OCI-LY1 (cell line): Measurements from ENCODE around the gene PNRC2.

ENCODE experiments used
- H2AFZ ChIP-seq: fragments of 200-600 bp; sonication (generic), shearing (Covaris generic); 2 replicates; pipeline ENCODE4 v1.6.0; 2014; ENCODE audit warnings: antibody characterized with exemption, mild to moderate bottlenecking, low read length
- H3F3A ChIP-seq: fragments of 200-600 bp; sonication (generic), shearing (Covaris generic); 2 replicates; pipeline ENCODE4 v1.6.0; 2014; ENCODE audit warnings: mild to moderate bottlenecking, antibody characterized with exemption, low read length, moderate library complexity; ENCODE audit not compliant: insufficient read depth
- H3K27ac ChIP-seq: fragments of 200-600 bp; sonication (generic); 2 replicates; pipeline ENCODE4 v1.5.1; 2014; ENCODE audit warnings: low read length, mixed run types, mild to moderate bottlenecking, low read depth; ENCODE audit not compliant: poor library complexity, severe bottlenecking
- H3K27me3 ChIP-seq: fragments of 200-600 bp; sonication (generic); 2 replicates; pipeline ENCODE4 v1.6.0; 2014; ENCODE audit warnings: antibody characterized with exemption, mild to moderate bottlenecking, low read length, moderate library complexity; ENCODE audit not compliant: insufficient read depth
- H3K36me3 ChIP-seq: fragments of 200-600 bp; sonication (generic); 2 replicates; pipeline ENCODE4 v1.6.1; 2014; ENCODE audit warnings: mild to moderate bottlenecking, antibody characterized with exemption, low read length, moderate library complexity, mixed read lengths; ENCODE audit not compliant: insufficient read depth
- H3K4me1 ChIP-seq: fragments of 200-600 bp; sonication (generic); 2 replicates; pipeline ENCODE4 v1.5.1; 2014; ENCODE audit warnings: mild to moderate bottlenecking, low read length, moderate library complexity; ENCODE audit not compliant: insufficient read depth, severe bottlenecking
- H3K4me2 ChIP-seq: fragments of 200-600 bp; sonication (generic), shearing (Covaris generic); 2 replicates; pipeline ENCODE4 v1.6.1; 2014; ENCODE audit warnings: low read length
- H3K4me3 ChIP-seq: fragments of 200-600 bp; sonication (generic); 2 replicates; pipeline ENCODE4 v1.5.1; 2014; ENCODE audit warnings: low read length, low read depth, mild to moderate bottlenecking, mixed read lengths; ENCODE audit not compliant: poor library complexity, severe bottlenecking
- H3K79me2 ChIP-seq: fragments of 200-600 bp; shearing (Covaris generic); 2 replicates; pipeline ENCODE4 v1.6.1; 2016; ENCODE audit warnings: mixed run types, low read length, mixed read lengths; ENCODE audit not compliant: insufficient read depth
- H3K9ac ChIP-seq: fragments of 200-600 bp; sonication (generic), shearing (Covaris generic); 2 replicates; pipeline ENCODE4 v1.6.1; 2014; ENCODE audit warnings: mild to moderate bottlenecking, low read length, mixed read lengths
- H3K9me2 ChIP-seq: fragments of 200-600 bp; sonication (generic), shearing (Covaris generic); 2 replicates; pipeline ENCODE4 v1.6.1; 2014; ENCODE audit warnings: low read depth, mild to moderate bottlenecking, low read length, mixed read lengths
- H3K9me3 ChIP-seq: fragments of 200-600 bp; shearing (Covaris generic); 2 replicates; pipeline ENCODE4 v1.6.1; 2014; ENCODE audit warnings: low read length, mixed read lengths
- H4K20me1 ChIP-seq: fragments of 200-600 bp; sonication (generic), shearing (Covaris generic); 2 replicates; pipeline ENCODE4 v1.6.0; 2016; ENCODE audit warnings: mild to moderate bottlenecking, low read length; ENCODE audit not compliant: insufficient read depth
- CTCF ChIP-seq: fragments of 200-600 bp; sonication (generic), shearing (Covaris generic); IDR thresholded peaks from 2 replicates; pipeline ENCODE4 v1.5.1; 2017; ENCODE audit warnings: mild to moderate bottlenecking, antibody characterized with exemption, low read length, moderate library complexity, mixed read lengths
- EZH2 ChIP-seq: fragments of 200-600 bp; sonication (generic), shearing (Covaris generic); IDR thresholded peaks from 2 replicates; pipeline ENCODE4 v1.8.0; 2017; ENCODE audit warnings: borderline replicate concordance, mixed run types, mild to moderate bottlenecking, antibody characterized with exemption, low read length, moderate library complexity, mixed read lengths

The PNRC2 gene

DNA sequence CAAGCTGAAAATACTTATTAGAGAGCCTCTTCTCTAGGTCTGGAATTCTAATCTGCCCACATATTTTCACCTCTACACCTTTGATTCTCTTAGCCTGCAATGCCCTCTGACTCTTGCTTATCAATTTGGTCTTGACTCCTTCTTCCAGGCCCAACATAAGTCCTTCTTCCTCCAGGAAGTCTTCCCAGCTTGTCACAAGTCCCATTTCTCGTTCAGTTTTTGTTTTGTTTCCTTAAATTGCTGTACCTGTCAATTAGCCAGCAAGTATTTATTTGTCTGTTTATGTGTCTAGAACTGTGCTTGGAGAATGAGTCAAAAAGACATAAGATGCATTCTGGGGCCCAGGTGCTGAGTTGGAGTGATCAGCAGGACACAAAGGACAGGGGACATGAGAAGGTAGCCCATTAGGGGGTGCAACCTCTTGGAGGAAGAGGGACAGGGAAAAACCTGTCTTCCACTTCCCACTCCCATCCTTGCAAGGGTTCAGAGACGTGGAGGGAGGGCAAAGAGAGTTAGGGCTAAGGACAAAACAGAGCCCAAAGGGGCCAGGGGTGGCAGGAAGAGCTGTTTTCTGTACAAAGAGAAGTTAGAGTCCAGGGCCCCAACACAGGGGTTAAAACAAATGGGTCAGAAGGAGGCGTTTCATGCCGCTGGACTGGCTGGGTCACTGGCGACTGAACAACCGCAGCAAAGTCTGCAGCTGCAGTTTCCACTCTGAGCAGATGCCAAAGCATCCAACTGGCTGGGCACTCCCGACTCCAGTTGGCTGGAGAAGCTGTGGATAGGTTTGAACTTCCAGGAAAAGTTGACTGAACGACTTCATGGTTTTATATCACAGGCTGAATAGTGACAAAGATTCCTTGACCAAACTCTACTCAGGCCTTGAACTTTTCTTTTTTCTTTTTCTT is 35.8 kb upstream of the PNRC2 start:
- Histone ChIP-seq H3K9me3 (no peaks in the 10 kb centered on the region), H3K4me2 (no peak overlapping the region), H4K20me1 (no peaks in the 10 kb centered on the region), H3K36me3 (no peaks in the 10 kb centered on the region), H3K27ac (no peak overlapping the region), H3F3A (no peaks in the 10 kb centered on the region), H3K4me1 (peaks cover 18% of the 10 kb centered on the region), H3K79me2 (no peaks in the 10 kb centered on the region), H3K4me3 (no peak overlapping the region), H3K27me3 (no peaks in the 10 kb centered on the region; the same call in 1 of the 2 replicates), H3K9ac (no peak overlapping the region), H2AFZ (no peak overlapping the region), H3K9me2 (no peaks in the 10 kb centered on the region)
- no peak for TF ChIP-seq CTCF
- TF ChIP-seq EZH2: no peak

- H3K9me3 ChIP-seq: no peaks in the 10 kb centered on the region
- TF ChIP-seq EZH2 (no peak), CTCF (no peak)
- no peaks in the 10 kb centered on the region for H3K9me2 ChIP-seq
- H3K4me3 ChIP-seq: no peak overlapping the region
- no peaks in the 10 kb centered on the region for H3K79me2 ChIP-seq
- no peak overlapping the region for H3K4me2 ChIP-seq
- no peaks in the 10 kb centered on the region for H3K36me3 ChIP-seq
- H2AFZ ChIP-seq: no peak overlapping the region
- peaks cover 11% of the 10 kb centered on the region for H3K4me1 ChIP-seq
- no peaks in the 10 kb centered on the region for H3F3A ChIP-seq
- no peak overlapping the region for H3K27ac ChIP-seq
- no peaks in the 10 kb centered on the region; the same call in 1 of the 2 replicates for H3K27me3 ChIP-seq
- no peaks in the 10 kb centered on the region for H4K20me1 ChIP-seq
- H3K9ac ChIP-seq: no peak overlapping the region
Measured at GRCh38 chr1:23924601-23925000, 35.0 kb upstream of the PNRC2 start.

- no peak for TF ChIP-seq EZH2
- no peak for TF ChIP-seq CTCF
- Histone ChIP-seq H3K79me2 (no peaks in the 10 kb centered on the region), H3K9me3 (no peaks in the 10 kb centered on the region), H3K4me3 (no peak overlapping the region), H4K20me1 (no peaks in the 10 kb centered on the region), H3K27ac (no peak overlapping the region), H3K4me1 (peaks cover 4% of the 10 kb centered on the region), H3K27me3 (peaks cover under 1% of the 10 kb centered on the region; the same call in 1 of the 2 replicates), H2AFZ (no peak overlapping the region), H3F3A (no peaks in the 10 kb centered on the region), H3K9me2 (no peaks in the 10 kb centered on the region), H3K36me3 (no peaks in the 10 kb centered on the region), H3K9ac (no peak overlapping the region), H3K4me2 (no peak overlapping the region)
Measured at GRCh38 chr1:23925279-23925678, 34.3 kb upstream of the PNRC2 start.
